Measurements from ENCODE around the gene WWOX. TPM values are rescaled to one million over a fixed set of nuclear protein-coding genes. Genes with fewer than 3 reads are reported as not detected.

WWOX gene
- total and polyA plus RNA-seq, 7 donors: 7.1 to 46.8 (median 16.1) TPM

DNA sequence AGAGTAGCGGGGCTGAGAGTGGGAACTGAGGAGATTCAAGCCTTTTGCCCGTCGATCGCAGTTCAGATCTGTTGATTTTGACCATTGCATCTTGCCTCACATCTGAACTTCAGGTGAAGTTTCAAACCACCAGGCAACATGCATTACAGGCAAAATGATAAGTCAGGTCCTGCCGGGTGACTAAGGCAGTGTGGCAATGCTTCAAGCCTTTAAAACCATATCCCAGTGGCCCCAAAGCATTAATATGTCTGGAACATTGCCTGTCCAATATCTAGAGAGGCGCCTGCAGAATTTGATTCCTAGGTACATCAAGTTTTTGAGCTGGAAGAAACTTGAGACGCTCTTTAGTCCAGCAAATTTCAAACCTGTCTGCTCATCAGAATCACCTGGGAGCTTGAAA, 998.3 kb downstream of the WWOX start:
- H3K4me1 ChIP-seq: no peaks in the 10 kb centered on the region

GRCh38 chr16:79098907-79099306, 999.5 kb downstream of the WWOX start:
- intact Hi-C loops (cut with DNase I): no loop called here
- TF ChIP-seq POLR2AphosphoS5 (IDR thresholded peaks at IDR 0.05): no peak
- TF ChIP-seq EP300 (IDR thresholded peaks at IDR 0.05): no peak
- TF ChIP-seq POLR2A (IDR thresholded peaks at IDR 0.05): no peak
- TF ChIP-seq, protein P1, sequence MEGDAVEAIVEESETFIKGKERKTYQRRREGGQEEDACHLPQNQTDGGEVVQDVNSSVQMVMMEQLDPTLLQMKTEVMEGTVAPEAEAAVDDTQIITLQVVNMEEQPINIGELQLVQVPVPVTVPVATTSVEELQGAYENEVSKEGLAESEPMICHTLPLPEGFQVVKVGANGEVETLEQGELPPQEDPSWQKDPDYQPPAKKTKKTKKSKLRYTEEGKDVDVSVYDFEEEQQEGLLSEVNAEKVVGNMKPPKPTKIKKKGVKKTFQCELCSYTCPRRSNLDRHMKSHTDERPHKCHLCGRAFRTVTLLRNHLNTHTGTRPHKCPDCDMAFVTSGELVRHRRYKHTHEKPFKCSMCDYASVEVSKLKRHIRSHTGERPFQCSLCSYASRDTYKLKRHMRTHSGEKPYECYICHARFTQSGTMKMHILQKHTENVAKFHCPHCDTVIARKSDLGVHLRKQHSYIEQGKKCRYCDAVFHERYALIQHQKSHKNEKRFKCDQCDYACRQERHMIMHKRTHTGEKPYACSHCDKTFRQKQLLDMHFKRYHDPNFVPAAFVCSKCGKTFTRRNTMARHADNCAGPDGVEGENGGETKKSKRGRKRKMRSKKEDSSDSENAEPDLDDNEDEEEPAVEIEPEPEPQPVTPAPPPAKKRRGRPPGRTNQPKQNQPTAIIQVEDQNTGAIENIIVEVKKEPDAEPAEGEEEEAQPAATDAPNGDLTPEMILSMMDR (IDR thresholded peaks at IDR 0.05): no peak
- no peaks in the 10 kb centered on the region for H3K27me3 ChIP-seq
- no peaks in the 10 kb centered on the region for H3K4me1 ChIP-seq
- no peak overlapping the region for H3K4me3 ChIP-seq
- no peaks in the 10 kb centered on the region for H3K36me3 ChIP-seq
- no peak overlapping the region for H3K27ac ChIP-seq
- no peaks in the 10 kb centered on the region for H3K9me3 ChIP-seq
- WGBS, 2 donors: 85 to 89% methylated on average over 3 of the region's 3 CpGs
- DNase-seq: no peak

More for the DNA sequence above, 998.3 kb downstream of the WWOX start:
- DNase-seq: no peak
- Histone ChIP-seq H3K27ac (no peak overlapping the region), H3K9me3 (no peaks in the 10 kb centered on the region), H3K27me3 (no peaks in the 10 kb centered on the region), H3K36me3 (no peaks in the 10 kb centered on the region), H3K4me3 (no peak overlapping the region)
- intact Hi-C loops (cut with DNase I): no loop called here
- no peak for TF ChIP-seq EP300 (IDR thresholded peaks at IDR 0.05)
- TF ChIP-seq POLR2AphosphoS5 (IDR thresholded peaks at IDR 0.05): no peak
- TF ChIP-seq POLR2A (IDR thresholded peaks at IDR 0.05): no peak
- TF ChIP-seq, protein P1 (IDR thresholded peaks at IDR 0.05): no peak
- WGBS, 2 donors: 94 to 96% methylated on average over 7 of the region's 7 CpGs

GRCh38 chr16:79099716-79100115, 1000.3 kb downstream of the WWOX start:
- H3K27ac ChIP-seq: no peak overlapping the region
- no peaks in the 10 kb centered on the region for H3K4me1 ChIP-seq
- intact Hi-C loops (cut with DNase I): no loop called here
- WGBS, 2 donors: 81 to 83% methylated on average over 2 of the region's 2 CpGs
- no peak overlapping the region for H3K4me3 ChIP-seq
- H3K36me3 ChIP-seq: no peaks in the 10 kb centered on the region
- no peak for TF ChIP-seq EP300 (IDR thresholded peaks at IDR 0.05)
- no peak for TF ChIP-seq POLR2A (IDR thresholded peaks at IDR 0.05)
- no peak for TF ChIP-seq POLR2AphosphoS5 (IDR thresholded peaks at IDR 0.05)
- TF ChIP-seq, protein P1 (IDR thresholded peaks at IDR 0.05): no peak
- no peaks in the 10 kb centered on the region for H3K9me3 ChIP-seq
- no peak for DNase-seq
- H3K27me3 ChIP-seq: no peaks in the 10 kb centered on the region

GRCh38 chr16:79100447-79100846, 1001.0 kb downstream of the WWOX start:
- intact Hi-C loops (cut with DNase I): no loop called here

More at GRCh38 chr16:79100447-79100846, 1001.0 kb downstream of the WWOX start:
- Histone ChIP-seq H3K27me3 (no peaks in the 10 kb centered on the region), H3K27ac (no peak overlapping the region), H3K4me1 (no peaks in the 10 kb centered on the region), H3K9me3 (no peaks in the 10 kb centered on the region), H3K36me3 (no peaks in the 10 kb centered on the region), H3K4me3 (no peak overlapping the region)
- 84 to 89% methylated on average over 8 of the region's 8 CpGs for WGBS, 2 donors
- TF ChIP-seq POLR2AphosphoS5 (IDR thresholded peaks at IDR 0.05) (no peak), EP300 (IDR thresholded peaks at IDR 0.05) (no peak), POLR2A (IDR thresholded peaks at IDR 0.05) (no peak)
- TF ChIP-seq, protein P1 (IDR thresholded peaks at IDR 0.05): no peak
- DNase-seq: no peak
